ENCODE results near the gene ZNF839.
A peak's percentile ranks its signal among the peaks of the same experiment; 100 is the strongest.

The ZNF839 gene

GRCh38 chr14:102319351-102320032, at the start of gene ZNF839:
TSS of gene ZNF839 (plus strand) at chr14:102319746. CDS start at chr14:102319766, 20 bp downstream.
- TF ChIP-seq CTCF (IDR thresholded peaks at IDR 0.05; ENCODE audit: low read depth, low read length), result no peak
- DNase-seq (ENCODE audit: low read depth in 2 of 2), result peak; percentile 92 to 94
- H3K4me3 ChIP-seq (replicated peaks in 1 of 2; ENCODE audit: low read depth in 2 of 2, low read length in 2 of 2), result peak within 1 kb of the TSS; percentile 78 to 82

GRCh38 chr14:102272392-102272791, 47.2 kb upstream of the ZNF839 start:
- TF ChIP-seq CTCF (IDR thresholded peaks at IDR 0.05; ENCODE audit: low read depth, low read length), result no peak
- DNase-seq (ENCODE audit: low read depth in 2 of 2), result peak in 1 of 2 donors; percentile 82
- no peak overlapping the region for H3K4me3 ChIP-seq (replicated peaks in 1 of 2; ENCODE audit: low read depth in 2 of 2, low read length in 2 of 2)

- peak in 1 of 2 donors; percentile 80 for DNase-seq (ENCODE audit: low read depth in 2 of 2)
- TF ChIP-seq CTCF (IDR thresholded peaks at IDR 0.05; ENCODE audit: low read depth, low read length), result no peak
- H3K4me3 ChIP-seq (replicated peaks in 1 of 2; ENCODE audit: low read depth in 2 of 2, low read length in 2 of 2), result no peak overlapping the region
Measured at GRCh38 chr14:102275866-102276265, 43.7 kb upstream of the ZNF839 start.

GRCh38 chr14:102277874-102278630, 41.5 kb upstream of the ZNF839 start:
- no peak overlapping the region for H3K4me3 ChIP-seq (replicated peaks in 1 of 2; ENCODE audit: low read depth in 2 of 2, low read length in 2 of 2)
- no peak for DNase-seq (ENCODE audit: low read depth in 2 of 2)
- TF ChIP-seq CTCF (IDR thresholded peaks at IDR 0.05; ENCODE audit: low read depth, low read length), result no peak

- no peak for TF ChIP-seq CTCF (IDR thresholded peaks at IDR 0.05; ENCODE audit: low read depth, low read length)
- H3K4me3 ChIP-seq (replicated peaks in 1 of 2; ENCODE audit: low read depth in 2 of 2, low read length in 2 of 2), result no peak overlapping the region
- DNase-seq (ENCODE audit: low read depth in 2 of 2), result no peak
Measured at GRCh38 chr14:102278631-102278935, 41.0 kb upstream of the ZNF839 start.

- no peak for TF ChIP-seq CTCF (IDR thresholded peaks at IDR 0.05; ENCODE audit: low read depth, low read length)
- H3K4me3 ChIP-seq (replicated peaks in 1 of 2; ENCODE audit: low read depth in 2 of 2, low read length in 2 of 2), result no peak overlapping the region
- no peak for DNase-seq (ENCODE audit: low read depth in 2 of 2)
Measured at GRCh38 chr14:102279282-102279681, 40.3 kb upstream of the ZNF839 start.
